Nucleus accumbens (tissue), 56 donors: ENCODE measurements around the gene MYZAP.
A peak's percentile ranks its signal among the peaks of the same experiment; 100 is the strongest.

Experiments
- DNase-seq, 56 donors: peaks; one replicate each; lab custom pipeline; 2025; lab: John Stamatoyannopoulos, UW

Gene MYZAP

DNA sequence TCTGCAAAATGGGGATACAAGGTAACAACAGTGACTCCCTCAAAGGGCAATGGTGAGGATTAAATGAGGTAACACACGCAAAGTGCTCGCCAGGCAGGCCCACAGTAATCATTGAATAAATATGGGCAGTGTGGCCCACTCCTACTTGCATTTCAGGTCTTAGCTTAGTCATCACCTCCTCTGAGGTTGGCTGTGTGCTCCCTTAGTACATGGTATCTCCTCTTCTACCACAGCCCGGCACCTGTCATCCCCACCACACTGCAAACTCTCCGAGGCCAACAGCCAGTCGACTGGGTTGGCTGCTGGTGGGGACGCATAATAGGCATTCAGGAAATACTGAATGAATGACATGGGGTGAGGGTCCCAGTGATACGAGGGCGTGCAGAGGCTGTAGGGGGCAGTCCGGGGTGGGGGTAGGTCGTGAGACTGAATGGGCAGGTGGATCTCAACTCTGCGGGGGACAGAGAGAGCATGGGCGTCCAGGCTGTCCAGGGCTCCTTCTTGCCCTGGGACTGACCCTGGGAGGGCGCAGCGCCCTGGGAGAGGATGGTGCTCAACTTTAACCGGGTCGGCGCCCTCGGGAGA, 375 bp upstream of the MYZAP start:
- no peak for DNase-seq

GRCh38 chr15:57592426-57592825, 722 bp downstream of the MYZAP start:
- no peak for DNase-seq

DNA sequence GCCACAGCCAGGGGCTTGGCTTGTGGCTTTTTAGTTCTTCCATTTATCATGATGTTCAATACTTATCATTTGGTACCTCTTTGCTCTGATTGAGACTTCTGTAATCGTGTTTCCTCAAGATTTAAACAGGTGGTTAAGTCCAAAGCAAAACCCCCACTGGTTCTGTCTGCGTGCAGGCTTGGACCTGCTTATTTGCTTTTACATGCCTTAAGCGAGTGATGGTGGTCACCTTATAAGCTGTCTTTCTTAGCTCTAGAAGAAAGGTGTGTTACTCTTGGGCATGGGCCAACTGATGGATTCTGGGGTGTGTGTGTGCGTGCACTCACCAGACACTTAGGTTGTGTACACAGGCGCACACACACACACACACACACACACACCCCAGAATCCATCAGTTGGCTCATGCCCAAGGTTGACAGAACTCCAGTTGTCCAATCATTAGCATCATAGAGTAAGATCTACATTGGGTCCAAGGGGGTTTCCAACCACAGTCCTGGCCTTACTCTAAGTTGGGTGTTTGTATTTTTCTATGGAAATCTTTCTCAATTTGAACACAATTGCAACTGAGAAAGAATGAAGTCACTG, 1.2 kb downstream of the MYZAP start:
- no peak for DNase-seq

GRCh38 chr15:57594479-57594878, 2.8 kb downstream of the MYZAP start:
- no peak for DNase-seq

- DNase-seq, result no peak
Observed at GRCh38 chr15:57595011-57595866, 3.5 kb downstream of the MYZAP start.

DNA sequence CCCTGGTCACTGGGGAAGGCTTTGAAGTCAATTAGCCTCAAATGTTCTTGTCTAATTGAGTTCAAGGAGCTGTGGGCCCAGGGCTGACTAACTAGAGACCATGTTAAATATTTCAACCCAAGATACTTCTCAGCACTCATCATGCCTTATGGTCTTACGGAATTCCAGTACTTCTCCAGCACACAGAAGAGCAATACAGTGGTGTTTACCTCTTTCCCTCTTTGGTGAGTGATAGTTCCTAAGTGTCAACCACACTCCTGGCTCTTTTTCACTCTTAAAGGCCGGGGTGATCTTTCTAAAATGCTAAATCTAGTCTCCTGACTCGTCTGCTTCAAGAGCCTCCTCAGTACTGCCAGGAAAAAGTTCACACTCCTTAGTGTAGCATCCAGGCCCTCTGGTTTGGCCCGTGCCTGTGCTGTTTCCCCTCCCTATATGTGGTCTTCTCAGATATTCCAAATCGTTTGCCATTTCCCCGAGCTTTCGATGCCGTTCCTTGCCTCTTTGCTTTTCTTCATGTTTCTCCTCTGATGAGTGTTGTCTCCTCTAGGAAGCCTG, 4.7 kb downstream of the MYZAP start:
- DNase-seq, result no peak

DNA sequence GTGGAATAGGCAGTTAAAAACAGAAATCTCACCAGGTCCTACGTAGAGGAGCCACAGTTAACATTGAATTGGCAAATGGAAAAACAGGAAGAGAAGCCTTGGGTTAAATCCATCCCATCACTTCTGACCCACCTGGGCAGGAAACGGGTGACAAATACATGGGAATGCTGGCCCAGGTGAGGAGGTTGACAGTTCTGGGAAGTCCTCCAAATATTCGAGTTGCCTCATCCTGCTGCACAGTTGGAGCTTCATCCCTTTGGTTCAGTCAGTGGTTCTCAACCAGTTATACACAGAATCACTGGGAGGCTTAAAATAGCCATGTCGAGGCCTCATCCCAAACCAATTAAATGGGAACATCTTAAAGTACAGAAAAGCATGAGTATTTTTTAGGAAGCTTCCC, 5.3 kb downstream of the MYZAP start:
- DNase-seq, result no peak

GRCh38 chr15:57597431-57597830, 5.7 kb downstream of the MYZAP start:
- DNase-seq, result no peak

GRCh38 chr15:57598346-57598745, 6.6 kb downstream of the MYZAP start:
- DNase-seq, result no peak

DNA sequence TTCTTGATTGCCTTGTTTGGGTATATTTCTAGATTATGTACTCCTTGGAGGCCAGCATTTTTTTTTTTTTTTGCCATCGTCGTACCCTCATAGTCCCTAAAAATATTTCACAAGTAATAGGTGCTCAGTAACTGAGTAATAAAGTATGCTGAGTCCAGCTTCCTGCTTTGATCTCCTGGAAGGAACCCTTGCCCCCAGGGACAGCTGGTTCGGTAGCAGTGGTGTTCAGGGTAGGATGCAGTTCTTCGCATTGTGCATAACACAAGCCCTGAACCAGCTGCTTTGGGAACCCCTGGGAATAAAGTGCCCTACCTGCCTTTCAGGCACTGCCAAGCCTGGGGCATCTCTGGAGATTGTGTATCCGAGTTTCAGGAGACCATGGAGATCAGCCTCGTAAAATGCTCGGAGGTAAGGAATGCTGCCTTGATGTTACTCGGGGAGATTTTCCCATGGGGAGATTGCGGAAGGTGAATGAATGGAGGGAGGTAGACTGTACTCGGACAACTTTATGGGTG, 7.6 kb downstream of the MYZAP start:
- no peak for DNase-seq

- no peak for DNase-seq
Observed at GRCh38 chr15:57600197-57600596, 8.5 kb downstream of the MYZAP start.

GRCh38 chr15:57604507-57604906, 12.8 kb downstream of the MYZAP start:
- peak in 4 of 56 donors; percentile 8 to 24 (median 24) for DNase-seq

- DNase-seq, result no peak
Observed at GRCh38 chr15:57605491-57605890, 13.8 kb downstream of the MYZAP start.

GRCh38 chr15:57606048-57606447, 14.3 kb downstream of the MYZAP start:
- no peak for DNase-seq

DNA sequence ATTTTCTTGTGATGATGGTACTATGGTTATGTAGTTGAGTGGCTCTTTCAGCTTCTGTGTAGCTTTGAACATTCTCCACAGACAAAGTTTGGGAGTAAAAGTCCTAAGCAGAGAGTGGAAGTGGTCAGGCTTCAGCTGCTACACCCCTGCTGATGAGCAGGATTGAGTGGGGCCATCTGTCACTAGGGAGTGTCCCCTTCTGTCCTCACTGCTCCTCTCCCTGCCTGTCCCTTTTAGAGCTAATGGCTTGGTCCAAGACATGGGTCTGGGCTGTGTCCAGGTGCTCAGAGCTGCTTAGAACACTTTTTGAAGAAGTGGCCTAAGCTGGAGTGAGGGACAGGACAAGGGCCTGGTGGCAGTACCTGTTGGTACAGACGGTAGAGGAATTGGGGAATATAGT, 15.1 kb downstream of the MYZAP start:
- DNase-seq, result no peak

GRCh38 chr15:57607570-57608000, 15.9 kb downstream of the MYZAP start:
- no peak for DNase-seq

DNA sequence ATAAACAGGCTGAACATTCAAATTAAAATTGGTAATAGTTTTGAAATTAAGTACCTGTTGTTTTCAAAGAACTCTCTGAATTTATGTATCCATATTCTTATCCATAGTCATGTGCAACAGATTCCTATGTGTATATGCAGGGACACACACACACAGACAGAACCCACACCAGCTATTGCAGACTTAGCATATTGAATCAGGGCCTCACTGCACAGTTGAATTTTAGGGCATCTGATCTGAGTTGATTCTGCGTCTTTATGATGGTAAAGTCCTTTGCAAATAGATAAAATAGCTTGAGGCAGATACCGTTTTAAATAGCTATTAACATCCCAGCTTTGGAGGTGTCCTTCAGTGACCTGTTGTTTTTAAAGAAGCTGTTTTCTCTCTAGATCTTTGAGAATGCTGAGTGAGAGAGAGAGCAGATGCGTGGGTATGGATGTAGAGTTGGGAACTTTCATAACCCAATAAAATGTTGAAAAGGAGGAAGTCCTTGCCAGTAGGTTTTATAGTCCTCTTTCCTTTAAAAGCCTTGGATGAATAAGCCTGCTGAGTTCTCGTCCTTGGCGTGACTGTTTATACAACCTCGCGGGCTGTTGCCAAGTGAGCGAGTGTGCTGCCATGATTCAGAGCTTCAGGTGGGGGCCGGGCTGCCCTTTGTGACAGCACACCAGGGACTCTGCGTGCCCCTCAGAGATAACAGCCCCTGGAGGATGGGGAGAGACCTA, 18.3 kb downstream of the MYZAP start:
- DNase-seq, result peak in 2 of 56 donors; percentile 1 to 7

- DNase-seq, result no peak
Observed at GRCh38 chr15:57611123-57611522, 19.4 kb downstream of the MYZAP start.

GRCh38 chr15:57611938-57612337, 20.2 kb downstream of the MYZAP start:
- peak in 7 of 56 donors; percentile 6 to 33 (median 17) for DNase-seq

DNA sequence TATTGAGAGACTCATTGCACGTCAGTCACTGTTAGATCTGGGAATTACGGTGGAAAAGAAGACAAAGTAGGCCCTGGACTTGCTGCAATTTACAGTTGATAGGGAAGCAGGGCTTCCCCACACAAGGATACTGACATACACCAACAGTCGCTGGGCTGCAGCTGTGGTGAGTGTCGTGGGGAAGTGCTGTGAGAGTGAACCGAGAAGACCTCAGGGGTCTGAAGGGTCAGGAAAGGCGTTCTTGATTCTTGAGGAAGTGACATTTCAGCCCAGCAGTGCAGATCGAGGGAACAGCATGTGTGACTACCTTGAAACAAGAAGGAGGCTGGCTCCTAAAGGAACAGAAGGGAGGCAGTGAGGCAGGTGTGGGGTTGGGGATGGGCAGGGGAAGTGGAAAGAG, 22.5 kb downstream of the MYZAP start:
- no peak for DNase-seq
